ENCODE results near the gene GALNT18. TPM values are rescaled to one million over a fixed set of nuclear protein-coding genes. Genes with fewer than 3 reads are reported as not detected.

GALNT18 gene
- total RNA-seq, 1 experiment from 2014 or later: 1.7 TPM

DNA sequence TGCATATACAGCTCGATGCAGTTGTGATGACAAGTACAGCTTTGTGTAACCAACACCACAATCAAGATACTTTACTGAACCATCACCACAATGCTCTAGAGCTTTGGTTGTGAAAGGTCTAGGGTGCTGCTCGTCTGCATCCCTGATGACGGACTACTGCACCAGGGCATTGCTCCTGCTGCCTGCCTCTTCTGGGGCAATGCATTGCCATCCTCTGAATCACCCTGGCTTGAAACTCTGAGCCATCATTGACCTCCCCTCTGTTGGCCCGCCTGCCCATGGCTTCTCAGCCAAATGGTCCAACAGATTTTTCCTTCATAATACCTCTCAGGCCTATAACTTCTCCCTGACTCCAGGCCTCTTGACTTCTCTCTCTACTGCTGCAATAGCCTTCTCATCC is 191.4 kb downstream of the GALNT18 start:
- Histone ChIP-seq H4K8ac (replicated peaks; ENCODE audit: insufficient read length, low read depth, low read length) (no peak overlapping the region), H3K4me2 (ENCODE audit: insufficient read depth, insufficient read length, low read length) (no peak overlapping the region), H2BK120ac (ENCODE audit: low read depth, low read length, poor library complexity, severe bottlenecking) (no peak overlapping the region), H3K56ac (ENCODE audit: insufficient read length, low read depth, low read length) (no peak overlapping the region), H2AFZ (ENCODE audit: low read length) (no peak overlapping the region), H2BK20ac (ENCODE audit: low read depth, low read length, poor library complexity, severe bottlenecking) (no peak overlapping the region), H3K14ac (ENCODE audit: insufficient read depth, low read length) (no peak overlapping the region), H4K5ac (ENCODE audit: insufficient read length, low read depth, low read length) (no peak overlapping the region), H4K91ac (ENCODE audit: insufficient read length, low read depth, low read length) (no peak overlapping the region), H3K79me2 (ENCODE audit: insufficient read depth, low read length) (no peaks in the 10 kb centered on the region), H3K4ac (ENCODE audit: low read depth, low read length) (no peak overlapping the region), H3K27ac (ENCODE audit: insufficient read length, low read depth, low read length) (no peak overlapping the region), H3K9me3 (ENCODE audit: control insufficient read depth, low read depth, low read length) (no peaks in the 10 kb centered on the region), H2BK5ac (ENCODE audit: insufficient read length, low read length) (no peak overlapping the region), H4K20me1 (ENCODE audit: control insufficient read depth, insufficient read depth, insufficient read length) (no peaks in the 10 kb centered on the region), H3K4me1 (ENCODE audit: insufficient read depth, low read length) (no peaks in the 10 kb centered on the region), H2BK12ac (ENCODE audit: insufficient read length, low read depth, low read length) (no peak overlapping the region), H3K79me1 (ENCODE audit: insufficient read depth, low read depth, low read length, poor library complexity, severe bottlenecking) (no peaks in the 10 kb centered on the region), H3K9ac (ENCODE audit: extremely low read depth, insufficient read length, low read length) (no peak overlapping the region), H2BK15ac (ENCODE audit: low read depth, low read length) (no peak overlapping the region), H3K23me2 (ENCODE audit: insufficient read length, low read depth, low read length, poor library complexity, severe bottlenecking) (no peaks in the 10 kb centered on the region), H3K27me3 (ENCODE audit: insufficient read depth, low read length) (no peaks in the 10 kb centered on the region), H2AK5ac (ENCODE audit: insufficient read length, low read length) (no peak overlapping the region), H3K23ac (ENCODE audit: insufficient read length, low read depth, low read length) (no peak overlapping the region), H3T11ph (ENCODE audit: low read length) (no peak overlapping the region), H3K18ac (ENCODE audit: insufficient read length, low read depth, low read length) (no peak overlapping the region)
- Mint-ChIP-seq H3K4me3 (no peak overlapping the region), H3K36me3 (ENCODE audit: insufficient read depth in 1 of 3, low read depth in 3 of 3) (no peaks in the 10 kb centered on the region), H3K27me3 (ENCODE audit: low read depth) (peaks cover 2% of the 10 kb centered on the region), H3K4me1 (peaks cover 4% of the 10 kb centered on the region in 2 experiments), H3K27ac (no peak overlapping the region), H3K9me3 (no peaks in the 10 kb centered on the region)
- DNase-seq: no peak
- TF ChIP-seq, protein P1, sequence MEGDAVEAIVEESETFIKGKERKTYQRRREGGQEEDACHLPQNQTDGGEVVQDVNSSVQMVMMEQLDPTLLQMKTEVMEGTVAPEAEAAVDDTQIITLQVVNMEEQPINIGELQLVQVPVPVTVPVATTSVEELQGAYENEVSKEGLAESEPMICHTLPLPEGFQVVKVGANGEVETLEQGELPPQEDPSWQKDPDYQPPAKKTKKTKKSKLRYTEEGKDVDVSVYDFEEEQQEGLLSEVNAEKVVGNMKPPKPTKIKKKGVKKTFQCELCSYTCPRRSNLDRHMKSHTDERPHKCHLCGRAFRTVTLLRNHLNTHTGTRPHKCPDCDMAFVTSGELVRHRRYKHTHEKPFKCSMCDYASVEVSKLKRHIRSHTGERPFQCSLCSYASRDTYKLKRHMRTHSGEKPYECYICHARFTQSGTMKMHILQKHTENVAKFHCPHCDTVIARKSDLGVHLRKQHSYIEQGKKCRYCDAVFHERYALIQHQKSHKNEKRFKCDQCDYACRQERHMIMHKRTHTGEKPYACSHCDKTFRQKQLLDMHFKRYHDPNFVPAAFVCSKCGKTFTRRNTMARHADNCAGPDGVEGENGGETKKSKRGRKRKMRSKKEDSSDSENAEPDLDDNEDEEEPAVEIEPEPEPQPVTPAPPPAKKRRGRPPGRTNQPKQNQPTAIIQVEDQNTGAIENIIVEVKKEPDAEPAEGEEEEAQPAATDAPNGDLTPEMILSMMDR (conservative IDR thresholded peaks at IDR 0.05): no peak
- WGBS (ENCODE audit: extremely low coverage, insufficient read length, low lambda C conversion rate): no CpG with 5 or more reads among the region's 4 CpGs
